ENCODE results near the gene NKAPL.

The NKAPL gene

DNA sequence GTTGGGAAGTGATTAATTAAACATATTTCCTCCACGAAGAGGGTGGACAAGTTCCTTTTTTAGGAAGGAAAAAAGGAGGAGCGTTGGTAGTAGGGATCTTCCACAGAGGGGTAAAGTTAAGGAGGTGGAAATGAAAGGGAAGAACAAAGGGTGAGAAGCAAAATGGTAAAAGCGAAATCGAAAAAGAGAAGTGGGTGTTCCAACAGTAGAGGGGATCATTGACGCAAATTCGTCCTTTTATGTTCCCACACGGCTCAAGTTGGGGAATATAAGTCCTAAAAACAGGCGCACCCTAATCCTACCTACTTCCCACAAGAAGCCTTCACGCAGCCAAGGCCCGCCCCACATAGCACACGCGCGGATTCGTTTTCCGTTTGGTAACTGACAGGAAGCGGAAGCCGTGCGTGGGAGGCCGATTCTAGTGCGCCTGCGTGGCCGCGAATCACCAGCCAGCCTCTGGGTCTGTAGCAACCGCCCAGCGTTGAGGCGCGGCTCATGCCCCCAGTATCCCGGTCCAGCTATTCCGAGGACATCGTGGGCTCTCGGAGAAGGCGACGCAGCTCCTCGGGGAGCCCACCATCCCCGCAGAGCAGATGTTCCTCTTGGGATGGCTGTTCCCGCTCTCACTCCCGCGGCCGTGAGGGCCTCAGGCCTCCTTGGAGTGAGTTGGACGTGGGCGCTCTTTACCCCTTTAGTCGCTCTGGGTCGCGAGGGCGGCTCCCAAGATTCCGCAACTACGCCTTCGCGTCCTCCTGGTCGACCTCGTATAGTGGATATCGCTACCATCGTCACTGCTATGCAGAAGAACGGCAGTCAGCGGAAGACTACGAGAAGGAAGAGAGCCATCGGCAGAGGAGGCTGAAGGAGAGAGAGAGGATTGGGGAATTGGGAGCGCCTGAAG lies at the start of gene NKAPL:
NKAPL (plus strand) TSS at position 421 of the 901 bp plus-strand sequence; CDS start at position 496, 75 bp downstream.
- peak; percentile 40 for DNase-seq (ENCODE audit: low read depth)

DNA sequence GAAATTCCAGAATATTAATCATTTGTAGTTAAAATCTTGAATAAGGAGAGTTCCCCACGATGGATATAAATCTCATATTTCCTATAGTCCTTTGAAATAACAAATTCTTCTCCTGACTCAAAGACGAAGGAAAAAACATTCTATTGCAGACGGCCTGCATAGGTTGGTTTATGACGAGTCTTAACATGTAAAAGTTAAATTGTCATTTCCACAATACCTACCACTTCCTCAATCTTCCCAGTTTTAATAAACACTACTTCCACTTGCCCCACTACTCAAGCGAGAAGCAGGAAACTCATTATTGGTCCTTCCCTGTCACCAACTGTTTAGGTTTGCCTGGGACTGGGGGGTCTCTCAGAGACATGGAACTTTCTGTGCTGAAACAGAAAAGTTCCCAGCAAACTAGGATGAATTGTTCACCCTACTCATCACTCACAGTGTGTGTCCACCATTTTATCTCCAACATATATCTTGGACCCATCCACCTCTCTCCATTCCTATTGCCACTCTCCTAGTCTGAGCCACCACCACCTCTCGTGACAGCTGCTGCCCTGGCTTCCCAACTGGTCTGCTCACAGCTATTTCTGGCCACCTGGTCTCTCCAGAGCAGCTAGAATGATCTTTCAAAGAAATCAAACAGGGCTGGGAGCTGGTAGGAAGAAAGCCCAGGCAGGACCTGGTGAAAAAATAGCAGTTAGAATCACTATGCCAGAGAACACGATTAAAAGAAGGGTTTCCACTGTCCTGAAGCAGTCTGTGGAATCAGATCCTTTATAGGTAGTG lies 49.2 kb upstream of the NKAPL start:
- DNase-seq (ENCODE audit: low read depth), result no peak

DNA sequence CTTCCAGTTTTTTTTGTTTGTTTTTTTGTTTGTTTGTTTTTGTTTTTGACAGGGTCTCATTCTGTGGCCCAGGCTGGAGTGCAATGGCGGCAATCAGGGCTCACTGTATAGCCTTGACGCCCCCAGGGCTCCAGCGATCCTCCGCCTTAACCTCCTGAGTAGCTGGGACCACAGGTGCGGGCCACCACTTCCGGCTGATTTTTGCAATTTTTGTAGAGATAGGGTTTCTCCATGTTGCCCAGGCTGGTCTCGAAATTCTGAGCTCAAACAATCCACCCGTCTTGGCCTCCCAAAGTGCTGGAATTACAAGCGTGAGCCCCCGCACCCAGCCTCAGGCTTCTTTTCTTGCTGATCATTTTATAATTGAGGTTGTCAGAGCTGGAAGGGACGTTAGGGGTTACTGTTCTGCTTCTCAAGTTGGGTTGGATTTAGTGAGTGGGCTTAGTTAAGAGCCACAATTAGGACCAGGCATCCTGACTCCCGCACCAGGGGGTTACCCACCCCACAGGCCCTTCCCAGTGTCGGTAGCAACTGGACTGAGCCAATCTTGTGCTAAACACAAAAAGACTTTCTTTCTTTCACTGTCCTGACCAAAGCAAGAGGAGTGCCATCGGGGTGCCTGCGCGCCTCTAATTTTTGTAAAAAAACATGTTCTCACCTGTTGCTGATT lies 47.1 kb upstream of the NKAPL start:
- no peak for DNase-seq (ENCODE audit: low read depth)

DNA sequence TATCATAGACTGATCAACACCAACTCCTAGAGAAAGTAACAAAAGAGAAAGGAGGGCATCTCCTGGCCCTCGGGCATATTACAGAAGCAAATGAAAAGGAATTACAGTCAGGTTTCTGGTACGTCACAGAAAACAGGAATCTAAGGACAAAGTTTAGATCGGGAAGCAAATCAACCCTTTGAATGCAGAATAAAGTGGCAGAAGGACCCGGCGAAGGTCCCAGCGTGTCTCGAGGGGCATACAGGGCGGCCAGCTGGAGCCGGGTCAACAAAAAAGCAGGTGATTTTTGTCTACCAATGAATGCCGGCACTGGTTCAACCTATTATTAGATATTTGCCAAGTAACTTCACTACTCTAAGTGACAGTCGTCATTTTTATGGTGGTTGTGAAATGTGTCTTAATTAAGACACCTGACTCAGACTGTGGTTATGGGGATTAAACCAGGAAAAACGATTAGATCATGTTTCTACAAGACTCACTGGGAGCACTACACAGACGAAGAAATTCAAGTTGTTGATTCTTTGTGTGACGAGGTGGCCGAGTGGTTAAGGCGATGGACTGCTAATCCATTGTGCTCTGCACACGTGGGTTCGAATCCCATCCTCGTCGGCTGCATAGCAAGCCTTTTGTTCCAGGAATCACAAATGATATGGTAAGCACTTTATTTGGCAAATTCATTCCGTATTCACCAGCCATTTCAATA lies 46.4 kb upstream of the NKAPL start:
- no peak for DNase-seq (ENCODE audit: low read depth)

DNA sequence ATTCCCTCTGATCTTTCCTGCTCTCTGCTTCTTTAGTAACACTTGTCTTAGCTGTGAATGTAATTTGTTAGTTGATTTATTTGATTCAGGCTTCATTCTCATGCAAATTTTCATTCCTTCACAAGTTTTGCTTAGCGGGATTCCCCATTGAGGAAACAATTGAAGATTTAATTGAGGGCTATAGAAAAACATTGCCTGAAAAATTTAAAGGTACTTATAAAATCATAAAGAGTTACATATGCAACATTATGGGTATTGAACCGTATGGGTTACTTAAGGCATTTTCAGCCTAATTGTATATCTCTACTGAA lies 45.9 kb upstream of the NKAPL start:
- DNase-seq (ENCODE audit: low read depth), result no peak

DNA sequence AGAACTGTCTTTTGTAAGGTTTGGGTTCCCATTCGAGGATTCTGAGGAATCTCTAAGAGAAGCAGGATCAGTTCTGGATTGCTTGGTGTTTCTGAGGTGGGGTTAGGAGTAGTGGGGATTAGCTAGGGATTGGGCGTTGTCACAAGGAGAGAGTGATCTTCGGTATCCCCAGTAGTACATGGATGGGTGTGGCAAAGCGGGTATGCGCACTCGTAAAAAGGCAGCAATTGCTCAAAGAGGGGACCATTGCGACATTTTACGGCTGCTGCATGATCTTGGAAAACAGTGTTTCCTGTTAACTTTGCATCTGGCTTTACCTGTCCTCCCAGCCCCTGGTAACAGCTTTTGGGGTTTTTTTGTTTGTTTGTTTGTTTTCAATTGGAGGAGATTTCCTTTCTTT lies 43.7 kb upstream of the NKAPL start:
- no peak for DNase-seq (ENCODE audit: low read depth)

DNA sequence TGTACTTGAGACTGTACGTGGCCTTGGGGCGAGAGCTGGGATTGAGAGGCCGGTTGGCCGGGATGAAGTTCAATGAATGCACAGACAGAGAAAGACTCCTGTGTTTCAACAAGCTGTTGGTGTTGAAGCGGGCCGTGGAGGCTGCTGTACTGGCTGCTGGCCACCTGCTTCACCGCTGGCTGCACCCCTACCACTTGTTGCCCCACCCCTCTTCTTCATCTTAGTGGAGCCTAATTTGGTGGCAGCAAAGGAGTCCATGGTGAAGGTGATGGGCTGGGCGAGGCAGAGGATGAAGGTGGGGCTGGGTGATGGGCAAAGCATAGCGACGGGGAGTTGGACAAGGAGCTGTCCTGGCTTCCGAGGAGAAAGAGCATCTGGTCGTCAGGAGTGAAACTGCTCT lies 41.2 kb upstream of the NKAPL start:
- no peak for DNase-seq (ENCODE audit: low read depth)

DNA sequence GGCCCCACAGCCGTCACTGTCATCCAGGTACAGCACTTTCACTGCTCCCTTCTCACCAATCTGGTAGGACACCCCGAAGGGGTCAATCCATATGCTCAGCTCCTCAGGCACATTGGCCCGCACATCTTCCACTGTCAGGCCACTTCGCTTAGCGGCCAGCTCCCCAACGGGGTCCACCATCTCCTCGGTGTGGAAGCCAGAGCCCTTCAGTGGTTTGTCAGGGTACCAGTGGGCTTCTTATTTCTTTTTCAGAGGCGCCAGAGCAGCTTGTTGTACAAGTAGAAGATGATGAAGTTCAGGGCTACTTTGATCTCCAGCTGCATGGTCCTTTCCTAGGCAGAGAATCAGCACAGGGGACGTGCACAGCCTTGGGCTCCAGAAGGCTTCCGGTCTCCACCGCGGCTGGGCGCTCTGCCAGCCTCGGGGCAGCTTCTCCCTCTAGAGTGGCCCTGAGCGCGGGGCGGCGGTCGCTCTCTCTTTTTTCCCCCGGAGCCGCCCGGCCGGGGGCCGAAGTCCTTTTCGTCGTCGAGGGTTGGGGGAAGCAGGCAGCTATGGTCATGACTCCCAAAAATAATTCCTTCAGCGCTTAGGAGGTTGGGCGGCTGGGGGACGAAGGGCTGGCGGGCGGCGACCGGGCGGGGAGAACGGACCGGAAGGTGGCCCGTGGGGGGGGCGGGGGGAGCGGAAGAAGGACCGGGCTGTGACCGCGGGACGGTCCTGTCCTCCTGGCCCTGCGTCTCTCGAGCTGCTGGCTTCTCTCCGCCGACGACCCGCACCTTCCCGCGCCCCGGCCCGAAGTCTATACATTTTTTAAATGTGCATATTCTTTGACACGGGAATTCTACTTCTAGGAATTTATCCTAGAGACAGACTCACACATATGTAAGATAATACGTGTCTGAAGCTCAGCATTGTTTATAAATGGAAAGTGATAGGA lies 40.5 kb upstream of the NKAPL start:
- DNase-seq (ENCODE audit: low read depth), result no peak

DNA sequence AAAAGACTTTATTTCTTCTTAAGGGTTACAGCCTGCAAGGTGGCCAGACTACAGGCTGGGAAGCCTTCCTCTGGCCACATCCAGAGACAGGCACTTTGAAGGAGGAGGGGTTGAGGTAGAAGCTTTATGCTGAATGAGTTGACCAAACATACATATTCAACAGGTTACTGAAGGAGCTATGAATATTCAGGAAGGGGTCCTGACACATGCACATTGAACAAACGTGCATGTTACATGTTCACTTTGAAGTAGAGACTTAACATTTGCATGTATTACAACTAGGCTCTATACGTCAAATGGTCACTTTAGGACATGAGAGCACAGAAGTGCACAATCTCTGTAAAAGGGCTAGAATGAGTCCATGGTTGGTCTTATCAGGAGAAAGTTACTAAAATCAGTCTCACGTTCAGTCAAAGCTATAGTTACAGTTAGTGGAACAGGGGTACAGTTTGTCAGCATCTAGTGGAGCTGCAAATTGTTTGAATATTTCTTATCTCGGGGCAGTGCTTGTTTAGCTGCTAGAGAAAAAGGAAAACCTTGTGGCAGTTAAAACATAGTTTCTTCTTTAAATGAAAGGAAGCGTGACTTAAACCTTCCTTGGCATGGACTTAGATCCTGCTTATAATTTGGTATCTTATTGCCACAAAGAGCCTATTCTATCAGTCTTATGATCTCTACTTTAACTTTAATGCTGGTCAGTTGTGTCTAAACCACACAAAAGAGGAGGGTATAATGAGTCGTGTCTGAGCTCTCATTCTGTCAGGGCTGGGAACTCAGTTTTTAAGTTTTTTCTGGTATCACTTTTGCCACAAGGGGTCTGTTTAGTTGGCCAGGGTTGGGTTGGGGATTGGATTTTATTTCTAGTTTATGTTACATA lies 38.6 kb upstream of the NKAPL start:
- DNase-seq (ENCODE audit: low read depth), result no peak

DNA sequence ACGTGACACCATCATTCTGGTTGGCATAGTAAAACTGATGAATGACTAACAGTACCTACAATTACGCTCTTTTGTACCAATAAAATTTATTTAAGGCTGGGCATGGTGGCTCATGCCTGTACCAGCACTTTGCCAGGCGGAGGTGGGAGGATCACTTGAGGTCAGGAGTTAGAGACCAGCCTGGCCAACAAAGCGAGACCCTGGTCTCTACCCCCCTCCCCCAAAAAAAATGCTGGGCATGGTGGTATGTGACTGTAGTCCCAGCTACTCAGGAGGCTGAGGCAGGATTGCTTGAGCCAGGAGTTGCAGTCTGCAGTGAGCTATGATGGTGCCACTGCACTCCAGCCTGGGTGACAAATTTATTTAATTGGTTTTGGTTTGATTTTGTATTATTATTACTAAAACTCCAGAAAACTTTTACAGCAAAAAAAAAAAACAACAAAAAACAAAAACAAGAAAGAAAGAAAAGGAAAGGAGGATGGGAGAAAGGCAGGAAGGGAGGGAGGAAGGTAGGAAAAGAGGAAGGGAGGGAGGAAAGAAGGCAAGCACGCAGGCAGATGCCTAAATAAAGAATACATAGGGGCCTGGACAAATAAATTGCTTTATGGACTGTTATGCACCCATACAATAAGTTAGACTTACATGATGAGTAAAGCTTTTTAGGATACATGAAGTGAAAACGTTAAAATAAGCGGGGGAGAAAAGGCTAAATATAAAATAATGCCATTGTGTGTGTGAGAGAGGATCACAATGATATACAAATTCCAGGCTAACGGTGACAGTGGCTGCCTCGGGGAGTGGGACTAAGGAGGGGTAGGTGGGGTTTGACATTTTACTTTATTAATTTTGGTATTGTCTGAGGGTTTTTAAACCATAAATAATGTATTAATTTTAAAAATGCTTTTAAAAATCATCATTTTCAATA lies 34.7 kb upstream of the NKAPL start:
- DNase-seq (ENCODE audit: low read depth), result no peak

DNA sequence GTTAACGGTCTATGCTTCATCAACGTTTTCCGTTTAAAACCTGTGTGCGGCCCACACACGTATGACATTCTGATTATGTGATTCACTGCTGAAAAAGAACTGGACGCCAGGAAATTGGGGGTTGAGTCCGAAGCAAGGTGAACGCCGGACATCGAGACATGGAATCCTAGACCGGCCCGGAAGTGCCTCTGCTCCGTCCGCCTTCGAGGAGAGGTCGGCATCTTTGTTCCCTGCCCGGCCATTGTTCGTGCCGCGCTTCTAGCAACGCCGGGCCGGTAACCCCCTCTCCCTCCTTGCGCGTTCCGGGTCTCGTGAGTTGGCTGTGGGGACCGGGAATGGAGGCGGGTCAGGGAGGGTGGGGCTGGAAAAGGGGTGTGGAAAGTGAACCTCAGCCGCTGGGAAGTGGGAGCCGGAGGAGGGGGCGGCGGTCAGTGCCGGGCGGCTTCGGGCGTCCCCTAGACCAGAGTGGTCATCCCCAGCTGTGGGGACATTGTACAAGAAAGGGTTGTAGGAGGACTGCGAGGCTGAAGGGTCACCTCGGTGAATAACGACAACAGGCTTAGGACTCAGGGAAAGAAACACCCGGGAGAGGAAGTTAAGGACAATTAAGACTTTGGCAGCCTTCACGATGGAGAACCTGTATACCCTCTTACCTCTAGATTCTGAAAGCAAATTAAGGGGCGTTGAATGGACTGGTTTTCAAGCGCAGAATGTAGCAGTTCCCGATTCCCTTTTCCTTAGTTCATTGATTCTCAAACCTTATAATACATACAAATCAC lies 33.9 kb upstream of the NKAPL start, which contains the start of gene ZSCAN9:
ZSCAN9 (plus strand) TSS at position 220 of the 779 bp plus-strand sequence. CDS start 1,810 bp downstream, outside the sequence.
- peak; percentile 20 for DNase-seq (ENCODE audit: low read depth)

DNA sequence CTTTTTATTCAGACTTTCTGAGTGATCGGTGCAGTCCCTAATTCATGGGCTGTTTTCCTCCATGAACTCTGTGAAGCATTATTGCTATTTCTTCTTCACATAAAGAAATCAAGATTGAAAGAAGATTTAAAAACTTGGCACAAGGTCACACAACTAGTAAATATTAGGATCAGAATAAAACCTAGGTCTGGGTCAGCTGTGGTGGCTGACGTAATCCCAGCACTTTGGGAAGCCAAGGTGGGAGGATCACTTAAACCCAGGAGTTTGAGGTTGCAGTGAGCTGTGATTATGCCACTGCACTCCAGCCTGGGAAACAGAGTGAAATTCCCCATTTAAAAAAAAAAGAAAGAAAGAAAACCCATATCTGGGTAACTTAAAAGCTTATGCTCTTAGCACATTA lies 32.6 kb upstream of the NKAPL start:
- no peak for DNase-seq (ENCODE audit: low read depth)

DNA sequence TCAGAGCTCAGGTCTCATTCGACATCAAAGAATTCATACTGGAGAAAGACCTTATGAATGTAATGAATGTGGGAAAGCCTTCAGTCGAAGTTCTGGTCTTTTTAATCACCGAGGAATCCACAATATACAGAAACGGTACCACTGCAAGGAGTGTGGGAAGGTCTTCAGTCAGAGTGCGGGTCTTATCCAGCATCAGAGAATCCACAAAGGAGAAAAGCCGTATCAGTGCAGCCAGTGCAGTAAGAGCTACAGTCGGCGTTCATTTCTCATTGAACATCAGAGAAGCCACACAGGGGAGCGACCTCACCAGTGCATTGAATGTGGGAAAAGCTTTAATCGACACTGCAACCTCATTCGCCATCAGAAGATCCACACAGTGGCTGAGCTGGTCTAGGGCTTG lies 26.3 kb upstream of the NKAPL start:
- DNase-seq (ENCODE audit: low read depth), result no peak

DNA sequence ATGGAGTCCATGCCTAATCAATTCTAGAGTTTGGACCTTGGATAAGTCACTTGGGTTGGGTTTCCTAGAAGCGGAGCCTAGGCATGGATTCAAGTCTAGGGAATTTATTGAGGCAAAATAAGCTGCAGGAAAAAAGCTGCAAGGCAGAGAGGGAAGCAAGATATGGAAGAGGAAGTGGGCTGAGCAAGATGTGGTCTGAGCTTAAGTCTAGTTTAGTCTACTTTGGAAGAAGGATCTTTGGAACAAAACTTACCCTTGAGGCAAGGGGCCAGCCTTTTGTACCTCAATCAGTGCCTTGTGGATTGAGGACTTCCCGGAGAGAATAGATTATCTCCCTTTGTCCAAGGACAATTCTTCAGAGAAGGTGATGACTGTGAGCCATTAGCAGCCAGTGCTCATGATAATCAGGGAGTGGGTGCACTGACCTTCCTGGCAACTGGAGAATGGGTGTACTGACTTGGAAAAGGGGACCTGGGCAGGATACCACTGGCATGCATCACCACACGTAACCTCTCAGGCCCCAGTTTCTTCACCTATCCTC lies 23.1 kb upstream of the NKAPL start:
- no peak for DNase-seq (ENCODE audit: low read depth)

DNA sequence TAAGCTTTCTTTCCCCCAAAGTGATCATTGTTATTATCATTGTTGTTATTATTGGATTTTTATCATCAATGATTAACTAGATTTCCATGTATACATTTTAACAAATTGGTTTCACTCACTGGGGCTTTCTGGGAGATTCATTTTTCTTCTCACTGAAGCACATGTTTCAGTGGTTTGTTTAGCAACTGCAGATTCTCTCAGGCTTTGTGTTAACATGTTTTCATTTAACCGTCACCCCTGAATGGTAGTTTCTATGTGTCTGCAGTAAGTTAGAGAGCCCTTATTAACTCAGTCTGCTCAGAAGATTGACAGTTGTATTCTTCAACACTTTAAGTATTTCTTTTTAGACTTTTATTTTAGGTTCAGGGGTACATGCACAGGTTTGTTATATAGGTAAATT lies 19.5 kb upstream of the NKAPL start:
- DNase-seq (ENCODE audit: low read depth), result no peak

DNA sequence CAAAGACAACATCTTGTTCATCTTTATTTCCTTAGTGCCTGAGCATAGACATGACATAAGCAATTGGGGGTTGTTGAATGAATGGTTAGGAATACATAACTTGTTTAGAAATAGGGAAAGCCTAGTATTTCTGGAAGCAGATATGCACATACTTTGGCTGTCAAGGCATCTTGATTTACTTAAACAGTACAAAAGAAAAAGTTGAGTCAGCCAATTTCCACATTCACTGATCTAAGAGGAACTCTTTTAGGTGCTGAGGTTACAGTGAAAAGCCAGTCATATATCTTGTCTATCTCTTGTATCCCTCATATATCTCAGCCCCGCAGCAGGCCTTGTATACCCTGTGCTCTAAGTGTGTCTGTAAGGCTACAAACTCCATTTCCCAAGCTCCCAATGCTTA lies 18.6 kb upstream of the NKAPL start:
- DNase-seq (ENCODE audit: low read depth), result no peak

DNA sequence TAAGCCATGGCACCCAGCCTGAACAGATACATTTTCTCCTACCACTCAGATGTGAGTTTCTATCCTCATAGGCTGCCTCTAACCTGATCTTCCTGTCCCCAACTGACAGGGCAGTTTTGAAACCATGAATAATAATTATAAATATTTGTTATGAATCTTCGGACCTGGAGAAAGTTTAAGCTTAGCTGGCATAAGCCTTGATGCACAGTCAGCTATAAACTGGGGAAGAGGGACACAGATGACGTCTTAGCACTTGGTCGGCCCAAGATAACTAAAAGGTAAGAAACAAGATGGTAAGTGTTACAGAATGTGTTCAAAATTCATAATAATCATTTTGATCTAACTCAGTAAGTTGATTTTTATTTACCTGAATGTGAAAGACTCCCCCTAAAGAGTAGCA lies 15.2 kb upstream of the NKAPL start:
- DNase-seq (ENCODE audit: low read depth), result no peak

All from activated T-helper 9 cell treated with anti-CD3 and anti-CD28 coated beads, Interleukin-2, amount 50 U/mL, for 16 hours (primary cell).